HepG2 (cell line): ENCODE data around the gene ZBTB44. TPM values are rescaled to one million over a fixed set of nuclear protein-coding genes. Genes with fewer than 3 reads are reported as not detected.

Experiments used
- ATAC-seq: fragments of 200-7000 bp; cut with Tn5 transposase; 3 replicates; pipeline ENCODE4 v1.9.1; 2020; ENCODE audit warnings: mild to moderate bottlenecking, moderate library complexity
- BruUV-seq: library from RNA; stranded (reverse); fragments of 400-500 nt; replicated peaks from 2 replicates; lab custom pipeline; 2021; lab: Mats Ljungman, UMichigan
- CTCF ChIA-PET: fragments of 300-600 bp; formaldehyde crosslinking; extraction: SDS; loops from one replicate; lab custom pipeline; 2021; ENCODE audit warnings: low total read pairs, inconsistent platforms, low intra/inter-chr PET ratio; lab: Yijun Ruan, JAX
- POLR2A ChIA-PET: fragments of 350-600 bp; sonication (Branson Sonifier 250); formaldehyde crosslinking; loops from one replicate; lab custom pipeline; 2020; ENCODE audit warnings: antibody characterized with exemption, inconsistent platforms; lab: Yijun Ruan, JAX
- DNase-seq: peaks from one replicate; pipeline ENCODE4 v3.0.0-alpha.2; 2015; ENCODE audit warnings: low spot score
- FAIRE-seq: peaks from 3 replicates; lab custom pipeline; 2011; peaks lifted over from hg19 to GRCh38; lab: Jason Lieb, UNC
- H2AFZ ChIP-seq: one replicate; pipeline ENCODE4 v1.6.1; 2011; ENCODE audit warnings: low read length, inconsistent platforms
- H3K27ac ChIP-seq: fragments of 300-600 bp; 3 replicates; pipeline ENCODE4 v1.8.0; 2011; ENCODE audit warnings: mixed run types, mild to moderate bottlenecking, mixed read lengths, low read length, inconsistent platforms; ENCODE audit not compliant: insufficient read depth; ENCODE audit errors: extremely low read length
- H3K27me3 ChIP-seq, 2 experiments: fragments of 200-600 bp in 1 of 2; 2 replicates in 1 of 2; 3 replicates in 1 of 2; pipeline versions ENCODE4 v1.6.0 to v1.8.0; 2011; ENCODE audit warnings: low read length in 2 of 2, mild to moderate bottlenecking in 2 of 2, moderate library complexity in 2 of 2, inconsistent platforms in 1 of 2; ENCODE audit not compliant: insufficient read depth in 2 of 2, control insufficient read depth in 1 of 2
- H3K36me3 ChIP-seq, 2 experiments: fragments of 200-600 bp in 1 of 2; replicated peaks in 1 of 2; 2 replicates in 1 of 2; 3 replicates in 1 of 2; pipeline versions ENCODE4 v1.5.1 to v1.8.0; 2011; ENCODE audit warnings: low read length in 2 of 2, inconsistent platforms in 1 of 2; ENCODE audit not compliant: insufficient read depth in 2 of 2, control insufficient read depth in 1 of 2
- H3K4me1 ChIP-seq: 2 replicates; pipeline ENCODE4 v1.5.1; 2012; ENCODE audit warnings: low read length, inconsistent platforms; ENCODE audit not compliant: insufficient read depth
- H3K4me2 ChIP-seq: 2 replicates; pipeline ENCODE4 v1.6.0; 2011; ENCODE audit warnings: low read depth, low read length, inconsistent platforms
- H3K4me3 ChIP-seq, 3 experiments: fragments of 200-600 bp in 1 of 3; sonication (generic), shearing (Covaris generic) in 1 of 3; replicated peaks in 1 of 3; 2 replicates each; pipeline ENCODE4 v1.5.1; 2011 to 2016; ENCODE audit warnings: low read length in 3 of 3, inconsistent platforms in 2 of 3, low read depth in 2 of 3, mild to moderate bottlenecking in 2 of 3, control low read depth in 1 of 3, mixed read lengths in 1 of 3; ENCODE audit not compliant: insufficient read depth in 1 of 3
- H3K79me2 ChIP-seq: one replicate; pipeline ENCODE4 v1.6.1; 2011; ENCODE audit warnings: low read length, inconsistent platforms; ENCODE audit not compliant: insufficient read depth
- H3K9ac ChIP-seq: 2 replicates; pipeline ENCODE4 v1.6.0; 2011; ENCODE audit warnings: mild to moderate bottlenecking, low read depth, low read length, inconsistent platforms; ENCODE audit not compliant: insufficient read depth
- H3K9me3 ChIP-seq: 2 replicates; pipeline ENCODE4 v1.5.1; 2012; ENCODE audit warnings: mild to moderate bottlenecking, low read length
- H4K20me1 ChIP-seq: 2 replicates; pipeline ENCODE4 v1.6.0; 2011; ENCODE audit warnings: inconsistent platforms, mild to moderate bottlenecking, low read length, moderate library complexity; ENCODE audit not compliant: insufficient read depth
- CBX1 ChIP-seq: IDR thresholded peaks from one replicate; pipeline ENCODE4 v1.6.1; 2016; ENCODE audit warnings: antibody characterized with exemption, low read depth
- KDM2A ChIP-seq: sonication (generic); formaldehyde crosslinking; IDR thresholded peaks from 2 replicates; pipeline ENCODE4 v1.4.0; 2020; ENCODE audit warnings: low read depth, missing genetic modification reagents, borderline replicate concordance
- KLF12 ChIP-seq: sonication (generic); formaldehyde crosslinking; IDR thresholded peaks from 2 replicates; pipeline ENCODE4 v1.4.0; 2020; ENCODE audit warnings: missing genetic modification reagents, borderline replicate concordance
- NKX3-1 ChIP-seq: sonication (generic); formaldehyde crosslinking; IDR thresholded peaks from 2 replicates; pipeline ENCODE4 v1.5.0; 2020; ENCODE audit warnings: missing genetic modification reagents
- NR2C2 ChIP-seq: sonication (generic); formaldehyde crosslinking; IDR thresholded peaks from 2 replicates; pipeline ENCODE4 v1.4.0; 2020; ENCODE audit warnings: missing genetic modification reagents, mild to moderate bottlenecking, moderate library complexity, borderline replicate concordance
- SMYD3 ChIP-seq: sonication (generic); formaldehyde crosslinking; IDR thresholded peaks from 2 replicates; pipeline ENCODE4 v1.8.1; 2023; ENCODE audit warnings: mild to moderate bottlenecking, missing genetic modification reagents
- TEAD2 ChIP-seq: sonication (generic); formaldehyde crosslinking; IDR thresholded peaks from 2 replicates; pipeline ENCODE4 v1.9.0; 2021; ENCODE audit warnings: missing genetic modification reagents
- ZNF441 ChIP-seq: sonication (generic); formaldehyde crosslinking; IDR thresholded peaks from 2 replicates; pipeline ENCODE4 v1.7.0; 2021; ENCODE audit warnings: missing genetic modification reagents, borderline replicate concordance
- ZNF598 ChIP-seq: sonication (generic); formaldehyde crosslinking; IDR thresholded peaks from 2 replicates; pipeline ENCODE4 v1.5.1; 2020; ENCODE audit warnings: mild to moderate bottlenecking, missing genetic modification reagents, borderline replicate concordance
- ZNF720 ChIP-seq: sonication (generic); formaldehyde crosslinking; IDR thresholded peaks from 2 replicates; pipeline ENCODE4 v1.4.0; 2020; ENCODE audit warnings: missing genetic modification reagents
- ZNF850 ChIP-seq: sonication (generic); formaldehyde crosslinking; conservative IDR thresholded peaks from 2 replicates; pipeline ENCODE4 v1.9.0; 2021; ENCODE audit warnings: mild to moderate bottlenecking, missing genetic modification reagents
- ZNF878 ChIP-seq: sonication (generic); formaldehyde crosslinking; IDR thresholded peaks from 2 replicates; pipeline ENCODE4 v1.8.1; 2023; ENCODE audit warnings: mild to moderate bottlenecking, missing genetic modification reagents, moderate library complexity
- WGBS: methylation state at CpG from one replicate; pipeline ENCODE4 v1.1.6; 2017; ENCODE audit warnings: low lambda C conversion rate; 5-methylcytosine and 5-hydroxymethylcytosine counted together
- in situ Hi-C: cut with HindIII; loops from 2 replicates; pipeline ENCODE4 v1.10.0; 2017; ENCODE audit warnings: low pct_unique_long_range_greater_than_20kb; ENCODE audit not compliant: extremely low pct_ligation_motif_present
- intact Hi-C: fragments of 100-400 bp; cut with micrococcal nuclease; formaldehyde crosslinking; loops from one replicate; pipeline ENCODE4 v1.10.0; 2022; ENCODE audit not compliant: unreplicated experiment
- polyA plus RNA-seq, 8 experiments: library from polyadenylated mRNA; depleted of rRNA in 3 of 8; stranded (reverse) in 7 of 8; unstranded in 1 of 8; fragments of >200 nt; fragmentation: Illumina TruSeq in 4 of 8; extraction: Trizol in 4 of 8; gene quantifications; 2 replicates each; pipeline versions ENCODE4 v1.2.1 to v1.2.3, GENCODE V29; 2011 to 2016; ENCODE audit warnings: low read depth in 4 of 8, missing spikeins in 1 of 8, mixed read lengths in 1 of 8; ENCODE audit not compliant: insufficient read depth in 1 of 8
- total RNA-seq, 5 experiments: library from RNA; depleted of rRNA; stranded (reverse); fragments of >200 nt; fragmentation: Illumina TruSeq; extraction: Trizol; gene quantifications; 2 replicates each; pipeline ENCODE4 v1.2.3, GENCODE V29; 2016; ENCODE audit warnings: low read depth in 1 of 5
- TF ChIP-seq, protein P1 (sequence below): sonication (generic); formaldehyde crosslinking; IDR thresholded peaks from 2 replicates; pipeline ENCODE4 v1.4.0; 2020; ENCODE audit warnings: missing genetic modification reagents, borderline replicate concordance
- TF ChIP-seq, protein P2 (sequence below), 2 experiments: fragments of 450-650 bp in 1 of 2; sonication (generic) in 1 of 2; formaldehyde crosslinking; IDR thresholded peaks; 2 replicates each; pipeline versions ENCODE4 v1.5.0 to v1.8.0; 2020 to 2022; ENCODE audit warnings: mild to moderate bottlenecking in 1 of 2, missing genetic modification reagents in 1 of 2
- TF ChIP-seq, protein P3 (sequence below): IDR thresholded peaks from 2 replicates; pipeline ENCODE4 v1.6.1; 2012; ENCODE audit warnings: inconsistent platforms
- TF ChIP-seq, protein P4 (sequence below): IDR thresholded peaks from 2 replicates; pipeline ENCODE4 v1.6.1; 2018; ENCODE audit warnings: missing genetic modification reagents, mild to moderate bottlenecking, missing compliant biosample characterization
- TF ChIP-seq, protein P5 (sequence below): sonication (generic); formaldehyde crosslinking; IDR thresholded peaks from 2 replicates; pipeline ENCODE4 v1.9.0; 2021; ENCODE audit warnings: missing genetic modification reagents, borderline replicate concordance

The ZBTB44 gene
- total and polyA plus RNA-seq, 2 of the 13 experiments (the other 11 are each of a cell fraction or from before 2014, with no cell fraction given): 22.8 to 23.6 TPM

DNA sequence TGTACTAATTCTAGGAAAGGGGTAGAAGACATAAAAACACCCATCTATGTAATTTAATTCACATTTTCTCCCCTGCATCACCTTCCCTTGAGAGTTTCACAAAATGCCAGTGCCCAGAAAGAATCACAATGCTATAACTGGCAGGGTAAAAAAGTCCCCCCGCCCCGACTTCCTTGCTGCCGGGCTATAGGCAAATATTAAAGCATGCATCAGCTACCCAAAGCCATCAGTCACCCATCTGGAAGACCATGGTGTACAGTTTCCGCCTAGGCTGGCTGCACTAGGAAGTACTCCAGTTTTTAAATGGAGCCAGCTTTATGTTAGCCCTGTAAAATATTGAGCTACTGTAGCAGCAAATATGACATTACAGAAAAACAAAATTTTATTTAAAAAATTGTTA, 87.3 kb downstream of the ZBTB44 start:
- Histone ChIP-seq H3K4me1 (peaks cover 10% of the 10 kb centered on the region), H3K9ac (no peak overlapping the region), H3K79me2 (no peaks in the 10 kb centered on the region), H4K20me1 (no peaks in the 10 kb centered on the region), H3K36me3 (no peaks in the 10 kb centered on the region), H3K27me3 (no peaks in the 10 kb centered on the region; a peak in 1 of 5 replicates), H3K4me3 (no peak overlapping the region), H2AFZ (no peak overlapping the region), H3K27ac (no peak overlapping the region), H3K4me2 (no peak overlapping the region), H3K9me3 (no peaks in the 10 kb centered on the region)
- in situ Hi-C loops (no loop called here), intact Hi-C loops (loop anchor here (10.0 kb wide), 1 partner anchor 87 kb away; the partner anchor contains the start of gene ZBTB44)
- no peak for DNase-seq
- ChIA-PET CTCF (no interaction called here), POLR2A (no interaction called here)
- ATAC-seq: no peak
- no peak for FAIRE-seq
- no TSS peak for BruUV-seq
- 95% methylated on average over 4 of the region's 4 CpGs for WGBS
- TF ChIP-seq ZNF878 (CRISPR knock-in tag) (no peak), ZNF720 (CRISPR knock-in tag) (no peak), SMYD3 (CRISPR knock-in tag) (no peak), ZNF441 (CRISPR knock-in tag) (no peak), ZNF850 (no peak), TEAD2 (CRISPR knock-in tag) (no peak), ZNF598 (CRISPR knock-in tag) (no peak), KDM2A (CRISPR knock-in tag) (no peak), KLF12 (no peak), NR2C2 (no peak), CBX1 (no peak), NKX3-1 (CRISPR knock-in tag) (no peak)
- TF ChIP-seq, protein P1, sequence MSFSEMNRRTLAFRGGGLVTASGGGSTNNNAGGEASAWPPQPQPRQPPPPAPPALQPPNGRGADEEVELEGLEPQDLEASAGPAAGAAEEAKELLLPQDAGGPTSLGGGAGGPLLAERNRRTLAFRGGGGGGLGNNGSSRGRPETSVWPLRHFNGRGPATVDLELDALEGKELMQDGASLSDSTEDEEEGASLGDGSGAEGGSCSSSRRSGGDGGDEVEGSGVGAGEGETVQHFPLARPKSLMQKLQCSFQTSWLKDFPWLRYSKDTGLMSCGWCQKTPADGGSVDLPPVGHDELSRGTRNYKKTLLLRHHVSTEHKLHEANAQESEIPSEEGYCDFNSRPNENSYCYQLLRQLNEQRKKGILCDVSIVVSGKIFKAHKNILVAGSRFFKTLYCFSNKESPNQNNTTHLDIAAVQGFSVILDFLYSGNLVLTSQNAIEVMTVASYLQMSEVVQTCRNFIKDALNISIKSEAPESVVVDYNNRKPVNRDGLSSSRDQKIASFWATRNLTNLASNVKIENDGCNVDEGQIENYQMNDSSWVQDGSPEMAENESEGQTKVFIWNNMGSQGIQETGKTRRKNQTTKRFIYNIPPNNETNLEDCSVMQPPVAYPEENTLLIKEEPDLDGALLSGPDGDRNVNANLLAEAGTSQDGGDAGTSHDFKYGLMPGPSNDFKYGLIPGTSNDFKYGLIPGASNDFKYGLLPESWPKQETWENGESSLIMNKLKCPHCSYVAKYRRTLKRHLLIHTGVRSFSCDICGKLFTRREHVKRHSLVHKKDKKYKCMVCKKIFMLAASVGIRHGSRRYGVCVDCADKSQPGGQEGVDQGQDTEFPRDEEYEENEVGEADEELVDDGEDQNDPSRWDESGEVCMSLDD (CRISPR knock-in tag): no peak
- TF ChIP-seq, protein P2, sequence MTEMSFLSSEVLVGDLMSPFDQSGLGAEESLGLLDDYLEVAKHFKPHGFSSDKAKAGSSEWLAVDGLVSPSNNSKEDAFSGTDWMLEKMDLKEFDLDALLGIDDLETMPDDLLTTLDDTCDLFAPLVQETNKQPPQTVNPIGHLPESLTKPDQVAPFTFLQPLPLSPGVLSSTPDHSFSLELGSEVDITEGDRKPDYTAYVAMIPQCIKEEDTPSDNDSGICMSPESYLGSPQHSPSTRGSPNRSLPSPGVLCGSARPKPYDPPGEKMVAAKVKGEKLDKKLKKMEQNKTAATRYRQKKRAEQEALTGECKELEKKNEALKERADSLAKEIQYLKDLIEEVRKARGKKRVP (CRISPR knock-in tag; IDR thresholded peaks at IDR 0.05): no peak
- TF ChIP-seq, protein P3, sequence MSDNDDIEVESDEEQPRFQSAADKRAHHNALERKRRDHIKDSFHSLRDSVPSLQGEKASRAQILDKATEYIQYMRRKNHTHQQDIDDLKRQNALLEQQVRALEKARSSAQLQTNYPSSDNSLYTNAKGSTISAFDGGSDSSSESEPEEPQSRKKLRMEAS: no peak
- TF ChIP-seq, protein P4, sequence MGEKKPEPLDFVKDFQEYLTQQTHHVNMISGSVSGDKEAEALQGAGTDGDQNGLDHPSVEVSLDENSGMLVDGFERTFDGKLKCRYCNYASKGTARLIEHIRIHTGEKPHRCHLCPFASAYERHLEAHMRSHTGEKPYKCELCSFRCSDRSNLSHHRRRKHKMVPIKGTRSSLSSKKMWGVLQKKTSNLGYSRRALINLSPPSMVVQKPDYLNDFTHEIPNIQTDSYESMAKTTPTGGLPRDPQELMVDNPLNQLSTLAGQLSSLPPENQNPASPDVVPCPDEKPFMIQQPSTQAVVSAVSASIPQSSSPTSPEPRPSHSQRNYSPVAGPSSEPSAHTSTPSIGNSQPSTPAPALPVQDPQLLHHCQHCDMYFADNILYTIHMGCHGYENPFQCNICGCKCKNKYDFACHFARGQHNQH (CRISPR knock-in tag): no peak
- TF ChIP-seq, protein P5, sequence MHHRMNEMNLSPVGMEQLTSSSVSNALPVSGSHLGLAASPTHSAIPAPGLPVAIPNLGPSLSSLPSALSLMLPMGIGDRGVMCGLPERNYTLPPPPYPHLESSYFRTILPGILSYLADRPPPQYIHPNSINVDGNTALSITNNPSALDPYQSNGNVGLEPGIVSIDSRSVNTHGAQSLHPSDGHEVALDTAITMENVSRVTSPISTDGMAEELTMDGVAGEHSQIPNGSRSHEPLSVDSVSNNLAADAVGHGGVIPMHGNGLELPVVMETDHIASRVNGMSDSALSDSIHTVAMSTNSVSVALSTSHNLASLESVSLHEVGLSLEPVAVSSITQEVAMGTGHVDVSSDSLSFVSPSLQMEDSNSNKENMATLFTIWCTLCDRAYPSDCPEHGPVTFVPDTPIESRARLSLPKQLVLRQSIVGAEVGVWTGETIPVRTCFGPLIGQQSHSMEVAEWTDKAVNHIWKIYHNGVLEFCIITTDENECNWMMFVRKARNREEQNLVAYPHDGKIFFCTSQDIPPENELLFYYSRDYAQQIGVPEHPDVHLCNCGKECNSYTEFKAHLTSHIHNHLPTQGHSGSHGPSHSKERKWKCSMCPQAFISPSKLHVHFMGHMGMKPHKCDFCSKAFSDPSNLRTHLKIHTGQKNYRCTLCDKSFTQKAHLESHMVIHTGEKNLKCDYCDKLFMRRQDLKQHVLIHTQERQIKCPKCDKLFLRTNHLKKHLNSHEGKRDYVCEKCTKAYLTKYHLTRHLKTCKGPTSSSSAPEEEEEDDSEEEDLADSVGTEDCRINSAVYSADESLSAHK (CRISPR knock-in tag): no peak
